Endothelial cell of umbilical vein (primary cell): Measurements from ENCODE around the gene HNRNPM. TPM values are rescaled to one million over a fixed set of nuclear protein-coding genes. Genes with fewer than 3 reads are reported as not detected.

Experiments
- BruUV-seq: library from RNA; stranded (reverse); fragments of 400-500 nt; replicated peaks from 2 replicates; lab custom pipeline; 2021; lab: Mats Ljungman, UMichigan
- CTCF ChIA-PET: fragments of 300-600, 350-600 bp; sonication (Branson Sonifier 250); formaldehyde crosslinking; loops from one replicate; lab custom pipeline; 2021; ENCODE audit warnings: antibody characterized with exemption, inconsistent platforms; lab: Charles Lee
- POLR2A ChIA-PET: fragments of 300-600, 350-600 bp; sonication (Branson Sonifier 250); formaldehyde crosslinking; loops from one replicate; lab custom pipeline; 2021; ENCODE audit warnings: antibody characterized with exemption, inconsistent platforms; lab: Charles Lee
- DNase-seq: peaks from one replicate; pipeline ENCODE4 v3.0.0-alpha.2; 2011; ENCODE audit warnings: low read depth, low spot score
- FAIRE-seq: peaks from 2 replicates; lab custom pipeline; 2011; peaks lifted over from hg19 to GRCh38; lab: Jason Lieb, UNC
- H2AFZ ChIP-seq: 2 replicates; pipeline ENCODE4 v1.6.0; 2012; ENCODE audit warnings: low read depth, low read length, control low read depth, inconsistent platforms
- H3K27ac ChIP-seq: 2 replicates; pipeline ENCODE4 v1.5.1; 2011; ENCODE audit warnings: low read depth, mild to moderate bottlenecking, control low read depth, low read length, moderate library complexity; ENCODE audit not compliant: insufficient read depth
- H3K27me3 ChIP-seq, 2 experiments: 2 replicates each; pipeline versions ENCODE4 v1.6.0 to v1.6.1; 2011; ENCODE audit warnings: low read length in 2 of 2, mixed read lengths in 1 of 2; ENCODE audit not compliant: control insufficient read depth in 2 of 2, insufficient read depth in 2 of 2
- H3K36me3 ChIP-seq, 2 experiments: 2 replicates in 1 of 2; 3 replicates in 1 of 2; pipeline ENCODE4 v1.5.1; 2011; ENCODE audit warnings: low read length in 2 of 2, mild to moderate bottlenecking in 1 of 2, moderate library complexity in 1 of 2; ENCODE audit not compliant: control insufficient read depth in 2 of 2, insufficient read depth in 2 of 2; ENCODE audit errors: extremely low read depth in 1 of 2
- H3K4me1 ChIP-seq: 3 replicates; pipeline ENCODE4 v1.5.1; 2011; ENCODE audit warnings: mild to moderate bottlenecking, low read length; ENCODE audit not compliant: control insufficient read depth, insufficient read depth; ENCODE audit errors: extremely low read depth
- H3K4me2 ChIP-seq: 2 replicates; pipeline ENCODE4 v1.6.1; 2011; ENCODE audit warnings: low read length, control low read depth, mixed read lengths; ENCODE audit not compliant: insufficient read depth
- H3K4me3 ChIP-seq, 3 experiments: fragments of 200-600 bp in 1 of 3; sonication (generic), shearing (Covaris generic) in 1 of 3; replicated peaks in 1 of 3; 2 replicates each; pipeline ENCODE4 v1.5.1; 2011 to 2016; ENCODE audit warnings: control low read depth in 3 of 3, low read length in 3 of 3, mild to moderate bottlenecking in 2 of 3, inconsistent platforms in 1 of 3, low read depth in 1 of 3, moderate library complexity in 1 of 3; ENCODE audit not compliant: insufficient read depth in 1 of 3
- H3K79me2 ChIP-seq: 2 replicates; pipeline ENCODE4 v1.6.0; 2012; ENCODE audit warnings: low read length, inconsistent platforms; ENCODE audit not compliant: control insufficient read depth, insufficient read depth
- H3K9ac ChIP-seq: replicated peaks from 2 replicates; pipeline ENCODE3; 2011; ENCODE audit warnings: low read length, control low read depth; ENCODE audit not compliant: insufficient read depth; ENCODE audit errors: extremely low read depth
- H3K9me1 ChIP-seq: replicated peaks from 3 replicates; pipeline ENCODE4 v1.6.0; 2011; ENCODE audit warnings: mild to moderate bottlenecking, low read length; ENCODE audit not compliant: control insufficient read depth, insufficient read depth; ENCODE audit errors: extremely low read depth
- H3K9me3 ChIP-seq: replicated peaks from 2 replicates; pipeline ENCODE4 v1.5.1; 2012; ENCODE audit warnings: low read length, inconsistent platforms; ENCODE audit not compliant: control insufficient read depth, insufficient read depth
- H4K20me1 ChIP-seq: replicated peaks from 2 replicates; pipeline ENCODE3; 2011; ENCODE audit warnings: mild to moderate bottlenecking, low read length; ENCODE audit not compliant: control insufficient read depth, insufficient read depth; ENCODE audit errors: extremely low read depth
- CTCF ChIP-seq, 2 donors: IDR thresholded peaks; 1 replicate in 1 of 2; 2 replicates in 1 of 2; pipeline ENCODE4 v1.5.1; 2011; ENCODE audit warnings: low read length in 2 of 2, mild to moderate bottlenecking in 2 of 2, moderate library complexity in 2 of 2, control low read depth in 1 of 2, inconsistent platforms in 1 of 2, low read depth in 1 of 2; ENCODE audit not compliant: insufficient read depth in 1 of 2; ENCODE audit errors: extremely low read depth in 1 of 2
- FOS ChIP-seq: IDR thresholded peaks from 2 replicates; pipeline ENCODE4 v1.6.1; 2011; ENCODE audit warnings: mild to moderate bottlenecking, low read length, moderate library complexity, borderline replicate concordance; ENCODE audit not compliant: insufficient read depth
- GATA2 ChIP-seq: IDR thresholded peaks from 2 replicates; pipeline ENCODE4 v1.7.0; 2011; ENCODE audit warnings: low read depth, mild to moderate bottlenecking, moderate library complexity, mixed read lengths, low read length; ENCODE audit not compliant: insufficient read length, insufficient read depth
- JUN ChIP-seq: IDR thresholded peaks from 2 replicates; pipeline ENCODE4 v1.6.1; 2011; ENCODE audit warnings: borderline replicate concordance, low read depth; ENCODE audit not compliant: insufficient read length, insufficient read depth
- POLR2A ChIP-seq: IDR thresholded peaks from 2 replicates; pipeline ENCODE4 v1.6.1; 2012; ENCODE audit warnings: low read depth, mild to moderate bottlenecking, control low read depth, low read length
- POLR2AphosphoS5 ChIP-seq: IDR thresholded peaks from 2 replicates; pipeline ENCODE4 v1.6.1; 2012; ENCODE audit warnings: low read depth, mild to moderate bottlenecking, control low read depth, low read length, moderate library complexity; ENCODE audit not compliant: insufficient read depth
- dilution Hi-C: fragments of 300-500 bp; cut with MboI; formaldehyde crosslinking; loops from one replicate; pipeline ENCODE4 v1.15.0; 2019; ENCODE audit warnings: low sequenced_read_pairs; ENCODE audit not compliant: extremely low pct_ligation_motif_present
- intact Hi-C: fragments of 100-400 bp; cut with micrococcal nuclease; formaldehyde crosslinking; loops from one replicate; pipeline ENCODE4 v1.10.0; 2022
- polyA plus RNA-seq, 4 experiments: library from polyadenylated mRNA; depleted of rRNA in 3 of 4; stranded (reverse) in 3 of 4; unstranded in 1 of 4; fragments of >200 nt; gene quantifications; 2 replicates each; pipeline versions ENCODE4 v1.2.1 to v1.2.3, GENCODE V29; 2011 to 2012; ENCODE audit warnings: missing spikeins in 1 of 4
- total RNA-seq: library from RNA; stranded (reverse); gene quantifications from 2 replicates; pipeline ENCODE4 v1.2.3, GENCODE V29; 2021
- TF ChIP-seq, protein P1 (sequence below): IDR thresholded peaks from 2 replicates; pipeline ENCODE4 v1.6.1; 2011; ENCODE audit not compliant: insufficient read depth, insufficient read length

HNRNPM gene
- total and polyA plus RNA-seq, 2 donors (not counting 3 experiments of a cell fraction or from before 2014, with no cell fraction given), result 244 to 301 TPM

GRCh38 chr19:8449830-8450229 is 5.1 kb downstream of the HNRNPM start:
- no peak overlapping the region for H3K27ac ChIP-seq
- no peaks in the 10 kb centered on the region for H3K9me1 ChIP-seq
- TF ChIP-seq CTCF (IDR thresholded peaks at IDR 0.05; ENCODE audit: extremely low read depth in 1 of 2, insufficient read depth in 1 of 2, low read depth in 1 of 2, low read length in 2 of 2), result no peak
- no peak for TF ChIP-seq POLR2A
- TF ChIP-seq, protein P1, sequence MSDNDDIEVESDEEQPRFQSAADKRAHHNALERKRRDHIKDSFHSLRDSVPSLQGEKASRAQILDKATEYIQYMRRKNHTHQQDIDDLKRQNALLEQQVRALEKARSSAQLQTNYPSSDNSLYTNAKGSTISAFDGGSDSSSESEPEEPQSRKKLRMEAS, result no peak
- no peak for TF ChIP-seq FOS
- TF ChIP-seq JUN, result no peak
- TF ChIP-seq POLR2AphosphoS5, result no peak
- TF ChIP-seq GATA2, result no peak
- H3K4me2 ChIP-seq, result no peak overlapping the region
- H3K36me3 ChIP-seq, result peaks cover 0 to 13% of the 10 kb centered on the region in 2 experiments
- intact Hi-C loops, result no loop called here
- H4K20me1 ChIP-seq, result peaks cover 36% of the 10 kb centered on the region
- H3K79me2 ChIP-seq, result peaks cover 98% of the 10 kb centered on the region
- H3K27me3 ChIP-seq, result no peaks in the 10 kb centered on the region
- no peak overlapping the region for H3K4me3 ChIP-seq
- H2AFZ ChIP-seq, result no peak overlapping the region
- H3K9me3 ChIP-seq, result no peaks in the 10 kb centered on the region
- DNase-seq (no peak), FAIRE-seq (peak; percentile 72)
- H3K9ac ChIP-seq, result no peak overlapping the region
- H3K4me1 ChIP-seq, result peaks cover 42% of the 10 kb centered on the region
- ChIA-PET POLR2A (no interaction called here), CTCF (interaction anchor here (1.3 to 1.6 kb wide), 4 partner anchors 36 to 183 kb away, joined by 4 to 6 read pairs (median 4); partner anchors contain the start of gene MARCHF2)
- BruUV-seq, result no TSS peak
- dilution Hi-C loops, result no loop called here
